ENCODE results near the gene LRP2.

GRCh38 chr2:169362894-169363559, 693 bp upstream of the LRP2 start:
- no peak for TF ChIP-seq CTCF (IDR thresholded peaks at IDR 0.05; ENCODE audit: borderline replicate concordance, extremely low read depth, low read length, poor library complexity, severe bottlenecking)
- no peak for TF ChIP-seq EZH2 (IDR thresholded peaks at IDR 0.05; ENCODE audit: borderline replicate concordance, low read depth, low read length, severe bottlenecking)

Measured in DND-41 (cell line).